Measurements from ENCODE around the gene NOVA1. TPM values are rescaled to one million over a fixed set of nuclear protein-coding genes. Genes with fewer than 3 reads are reported as not detected.

NOVA1 gene
- total RNA-seq, 1 donor from 2014 or later, result 0.30 TPM

GRCh38 chr14:26401179-26401968, 196.5 kb downstream of the NOVA1 start:
- intact Hi-C loops (cut with micrococcal nuclease), result no loop called here
- no peak overlapping the region for H3K27ac Mint-ChIP-seq
- DNase-seq, result no peak
- no peaks in the 10 kb centered on the region for H3K4me1 Mint-ChIP-seq
- H3K36me3 Mint-ChIP-seq (ENCODE audit: low read depth), result no peaks in the 10 kb centered on the region
- peaks cover 3% of the 10 kb centered on the region for H3K9me3 Mint-ChIP-seq
- no peak overlapping the region for H3K4me3 Mint-ChIP-seq
- no peaks in the 10 kb centered on the region for H3K27me3 Mint-ChIP-seq

DNA sequence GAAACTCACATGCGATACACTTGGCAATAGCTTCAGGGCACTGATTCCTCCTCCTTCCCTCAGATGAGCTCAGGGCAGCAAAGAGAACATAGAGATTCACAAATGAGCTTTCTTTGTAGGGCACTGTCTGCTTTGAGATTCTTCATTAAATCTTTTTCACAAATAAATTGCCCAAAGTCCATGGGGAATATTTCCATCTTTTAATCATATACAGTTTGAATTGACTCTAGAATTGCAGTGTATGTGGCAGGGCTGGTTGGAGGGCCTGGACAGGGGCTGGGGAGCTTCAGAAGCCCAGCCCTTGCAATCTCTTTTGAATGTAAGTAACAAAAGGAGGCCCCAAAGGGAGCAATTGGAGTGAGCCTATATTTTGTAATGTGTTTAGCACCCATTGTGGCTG, 197.5 kb downstream of the NOVA1 start:
- H3K27ac Mint-ChIP-seq, result no peak overlapping the region
- no peak overlapping the region for H3K4me3 Mint-ChIP-seq
- DNase-seq, result no peak
- H3K27me3 Mint-ChIP-seq, result no peaks in the 10 kb centered on the region
- peaks cover 3% of the 10 kb centered on the region for H3K9me3 Mint-ChIP-seq
- no peaks in the 10 kb centered on the region for H3K36me3 Mint-ChIP-seq (ENCODE audit: low read depth)
- intact Hi-C loops (cut with micrococcal nuclease), result no loop called here
- H3K4me1 Mint-ChIP-seq, result no peaks in the 10 kb centered on the region

DNA sequence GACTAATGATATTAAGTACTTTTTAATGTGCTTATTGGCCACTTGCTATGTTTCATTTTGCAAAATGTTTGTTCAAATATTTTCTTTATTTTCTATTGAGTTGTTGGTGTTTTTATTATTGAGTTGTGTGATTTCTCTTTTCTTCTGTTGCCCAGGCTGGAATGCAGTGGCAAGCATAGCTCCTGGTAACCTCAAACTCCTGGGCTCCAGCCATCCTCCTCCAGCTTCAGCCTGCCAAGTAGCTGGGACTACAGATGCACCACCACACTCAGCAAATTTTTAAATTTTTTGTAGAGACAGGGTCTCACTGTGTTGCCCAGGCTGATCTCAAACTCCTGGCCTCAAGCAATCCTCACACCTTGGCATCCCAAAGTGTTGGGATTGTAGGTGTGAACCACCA, 199.2 kb downstream of the NOVA1 start:
- no peaks in the 10 kb centered on the region for H3K27me3 Mint-ChIP-seq
- intact Hi-C loops (cut with micrococcal nuclease), result no loop called here

More for the DNA sequence above, 199.2 kb downstream of the NOVA1 start:
- Mint-ChIP-seq H3K36me3 (ENCODE audit: low read depth) (no peaks in the 10 kb centered on the region), H3K4me3 (no peak overlapping the region), H3K27ac (no peak overlapping the region), H3K4me1 (no peaks in the 10 kb centered on the region), H3K9me3 (peaks cover 3% of the 10 kb centered on the region)
- no peak for DNase-seq
